ENCODE data around the gene NRG3.

NRG3 gene

GRCh38 chr10:82452046-82452445 is 577.1 kb downstream of the NRG3 start:
- TF ChIP-seq, protein P1, sequence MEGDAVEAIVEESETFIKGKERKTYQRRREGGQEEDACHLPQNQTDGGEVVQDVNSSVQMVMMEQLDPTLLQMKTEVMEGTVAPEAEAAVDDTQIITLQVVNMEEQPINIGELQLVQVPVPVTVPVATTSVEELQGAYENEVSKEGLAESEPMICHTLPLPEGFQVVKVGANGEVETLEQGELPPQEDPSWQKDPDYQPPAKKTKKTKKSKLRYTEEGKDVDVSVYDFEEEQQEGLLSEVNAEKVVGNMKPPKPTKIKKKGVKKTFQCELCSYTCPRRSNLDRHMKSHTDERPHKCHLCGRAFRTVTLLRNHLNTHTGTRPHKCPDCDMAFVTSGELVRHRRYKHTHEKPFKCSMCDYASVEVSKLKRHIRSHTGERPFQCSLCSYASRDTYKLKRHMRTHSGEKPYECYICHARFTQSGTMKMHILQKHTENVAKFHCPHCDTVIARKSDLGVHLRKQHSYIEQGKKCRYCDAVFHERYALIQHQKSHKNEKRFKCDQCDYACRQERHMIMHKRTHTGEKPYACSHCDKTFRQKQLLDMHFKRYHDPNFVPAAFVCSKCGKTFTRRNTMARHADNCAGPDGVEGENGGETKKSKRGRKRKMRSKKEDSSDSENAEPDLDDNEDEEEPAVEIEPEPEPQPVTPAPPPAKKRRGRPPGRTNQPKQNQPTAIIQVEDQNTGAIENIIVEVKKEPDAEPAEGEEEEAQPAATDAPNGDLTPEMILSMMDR (conservative IDR thresholded peaks at IDR 0.05): no peak
- H3K27ac ChIP-seq: no peak overlapping the region

DNA sequence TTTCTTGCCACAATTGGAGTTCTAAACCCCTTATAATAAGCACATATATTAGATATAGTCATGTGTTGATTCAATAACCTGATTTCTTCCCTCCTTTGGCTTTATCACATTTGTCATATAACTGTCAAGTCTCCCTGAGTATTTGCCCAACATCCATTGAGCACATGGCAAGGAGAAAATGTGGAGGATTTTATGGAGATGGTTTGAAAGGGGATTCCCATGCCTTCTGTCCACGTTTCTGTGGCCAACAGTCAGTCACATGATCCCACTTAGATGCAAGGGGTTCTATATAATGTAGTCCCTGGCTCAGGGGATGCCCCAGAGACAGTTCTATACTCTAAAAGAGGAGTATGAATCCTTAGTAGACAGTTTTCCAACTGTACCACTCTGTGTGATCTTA is 577.7 kb downstream of the NRG3 start:
- TF ChIP-seq, protein P1 (conservative IDR thresholded peaks at IDR 0.05): no peak

DNA sequence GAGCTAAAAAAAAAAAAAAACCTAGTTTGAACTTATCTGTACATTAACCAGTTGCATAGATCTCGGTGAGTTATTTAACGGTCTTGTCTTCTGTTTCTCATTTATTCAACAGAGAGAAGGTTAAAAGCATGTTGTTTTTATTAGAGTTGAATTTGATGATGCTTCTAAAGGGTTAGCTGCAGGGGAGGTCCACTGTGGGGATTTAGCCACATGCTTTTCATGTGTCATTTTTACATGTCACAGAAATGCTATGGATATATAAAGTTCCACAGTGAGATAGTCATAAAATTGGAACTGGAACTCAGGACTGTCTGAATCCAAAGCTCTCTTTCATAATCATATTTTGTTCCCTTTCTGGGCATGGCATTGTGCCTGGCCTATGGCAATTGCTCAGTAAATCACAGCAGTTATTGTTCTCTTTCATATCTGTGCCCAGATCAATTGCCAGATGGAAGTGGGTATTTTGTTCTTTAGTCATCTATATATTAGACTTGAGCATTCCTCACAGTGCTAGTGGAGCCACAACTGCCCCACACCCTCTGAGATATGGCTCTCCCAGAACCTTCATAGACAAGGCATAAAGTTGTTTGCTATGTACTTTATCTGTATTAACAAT is 578.8 kb downstream of the NRG3 start:
- TF ChIP-seq, protein P1 (conservative IDR thresholded peaks at IDR 0.05): no peak
- H3K27ac ChIP-seq: no peak overlapping the region

More for the DNA sequence above, 577.7 kb downstream of the NRG3 start:
- H3K27ac ChIP-seq: no peak overlapping the region

DNA sequence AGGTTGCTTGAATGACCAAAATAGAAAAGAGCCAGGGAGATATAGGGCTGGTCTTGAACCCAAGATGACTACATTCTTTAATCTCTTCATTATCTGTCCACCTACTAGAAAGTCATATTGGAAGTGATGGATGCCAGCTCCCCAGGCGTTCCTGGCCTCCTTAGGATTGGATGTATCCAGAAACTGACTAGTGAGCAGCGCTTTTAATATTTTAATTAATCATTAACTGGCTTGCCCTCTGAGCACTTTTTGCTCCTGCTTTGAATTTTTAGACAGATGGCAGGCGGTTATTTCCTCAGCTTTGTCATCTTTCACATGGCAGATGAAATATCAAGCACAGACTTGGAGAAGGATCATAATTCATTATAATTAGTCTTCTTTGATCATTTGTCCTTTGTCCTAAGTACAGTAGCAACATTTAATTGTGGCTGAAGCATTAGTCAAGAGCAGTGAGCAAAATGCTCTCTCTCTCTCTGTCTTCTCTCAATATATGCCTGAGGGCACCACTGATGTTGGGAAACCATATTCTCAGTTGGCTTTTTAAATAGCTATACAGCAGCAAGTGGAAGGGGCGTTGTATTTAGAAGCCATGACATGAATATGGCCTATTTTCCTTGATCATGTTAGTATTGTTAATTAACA is 588.0 kb downstream of the NRG3 start:
- H3K27ac ChIP-seq: no peak overlapping the region
- TF ChIP-seq, protein P1 (conservative IDR thresholded peaks at IDR 0.05): no peak

DNA sequence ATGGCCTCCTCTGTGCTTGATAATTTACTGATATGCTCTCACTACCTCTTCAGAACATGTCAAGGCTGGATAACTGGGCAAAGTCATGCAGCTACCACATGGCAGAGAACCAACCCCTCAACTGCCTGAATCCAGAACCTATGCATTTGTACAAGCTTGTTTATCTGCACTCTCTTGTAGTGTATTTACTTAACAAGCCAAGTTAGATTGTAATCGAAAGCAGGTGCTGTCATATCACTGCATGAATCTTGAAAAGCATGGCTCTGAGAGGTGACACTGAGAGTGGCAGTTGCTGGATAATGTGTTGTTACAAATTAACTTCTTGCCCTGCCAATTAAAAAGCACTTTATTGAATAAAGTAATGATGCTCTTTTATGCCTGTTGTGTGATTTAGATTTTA is 588.6 kb downstream of the NRG3 start:
- TF ChIP-seq, protein P1 (conservative IDR thresholded peaks at IDR 0.05): no peak
- no peak overlapping the region for H3K27ac ChIP-seq

DNA sequence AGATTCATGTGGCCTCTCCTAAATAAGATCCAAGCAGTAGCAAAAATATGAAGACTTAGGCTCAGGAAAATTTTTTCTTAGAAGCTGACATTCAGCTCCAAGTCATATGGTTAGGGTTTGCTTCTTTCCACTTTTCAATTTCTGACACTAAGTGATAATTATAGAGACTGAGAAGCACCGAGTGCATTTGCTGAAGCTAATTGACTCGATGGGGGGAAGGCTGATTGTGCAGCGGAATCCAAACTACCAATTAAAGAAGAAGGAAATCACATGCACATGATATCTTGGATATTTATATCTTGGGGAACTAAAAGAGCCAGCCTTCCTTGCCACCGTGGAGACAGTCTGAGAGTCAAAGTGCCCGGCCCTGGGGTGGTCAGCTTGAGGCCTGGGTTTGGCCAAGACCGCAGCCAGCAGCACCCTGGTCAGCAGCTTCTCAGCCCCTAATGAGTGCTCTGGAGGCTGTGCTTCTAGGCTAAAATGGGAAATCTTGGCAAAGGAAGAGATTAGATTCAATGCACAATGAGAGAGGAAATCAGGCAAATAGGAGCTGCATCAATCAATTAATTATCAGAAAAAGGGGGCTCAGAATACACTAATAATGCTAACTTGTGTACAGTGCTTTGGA is 589.3 kb downstream of the NRG3 start:
- H3K27ac ChIP-seq: no peak overlapping the region
- TF ChIP-seq, protein P1 (conservative IDR thresholded peaks at IDR 0.05): no peak

DNA sequence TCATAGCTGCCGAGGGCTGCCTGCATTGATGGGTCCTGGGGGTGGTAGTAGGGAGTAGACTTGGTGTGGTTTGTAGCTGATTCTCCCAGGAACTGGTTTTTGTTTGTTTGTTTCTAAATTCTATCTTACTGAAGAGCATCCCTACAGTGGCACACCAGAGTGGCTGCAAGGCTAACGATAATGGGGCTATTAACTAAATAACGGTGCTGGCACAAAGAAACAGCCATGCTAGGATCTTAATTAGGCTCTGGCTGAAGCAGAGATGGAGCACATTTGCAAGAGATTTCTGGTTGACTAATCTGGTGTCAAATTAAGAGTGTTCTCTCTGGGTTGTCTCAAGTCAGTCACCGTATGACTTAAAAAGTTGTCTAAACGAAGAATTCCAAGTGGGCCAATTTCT is 590.0 kb downstream of the NRG3 start:
- no peak overlapping the region for H3K27ac ChIP-seq
- TF ChIP-seq, protein P1 (conservative IDR thresholded peaks at IDR 0.05): no peak

Measured in VCaP (cell line).